Kidney capillary endothelial cell (primary cell): ENCODE measurements around the gene RASGEF1B.
A peak's percentile ranks its signal among the peaks of the same experiment; 100 is the strongest.
"Not testable (repeated sequence)": the region's sequence is repeated elsewhere in the genome, so short reads cannot be mapped to it uniquely, and the experiment has no call there.

ENCODE experiments used
- DNase-seq: peaks from one replicate; pipeline ENCODE4 v3.0.0-alpha.2; 2018; ENCODE audit warnings: low spot score

RASGEF1B gene

GRCh38 chr4:81429031-81429430, 42.7 kb downstream of the RASGEF1B start:
- DNase-seq = no peak

GRCh38 chr4:81428002-81428401, 43.7 kb downstream of the RASGEF1B start:
- no peak for DNase-seq

- DNase-seq = peak; percentile 36
Measured at GRCh38 chr4:81427344-81427821, 44.3 kb downstream of the RASGEF1B start.

- DNase-seq = no peak
Measured at GRCh38 chr4:81426770-81427289, 44.9 kb downstream of the RASGEF1B start.

GRCh38 chr4:81424816-81425755, 46.6 kb downstream of the RASGEF1B start:
- no peak for DNase-seq

GRCh38 chr4:81424336-81424735, 47.4 kb downstream of the RASGEF1B start:
- DNase-seq = no peak

GRCh38 chr4:81422595-81422994, 49.1 kb downstream of the RASGEF1B start:
- DNase-seq = no peak

- no peak for DNase-seq
Measured at GRCh38 chr4:81421346-81422218, 50.1 kb downstream of the RASGEF1B start.

- no peak for DNase-seq
Measured at GRCh38 chr4:81418572-81418971, 53.1 kb downstream of the RASGEF1B start.

- DNase-seq = no peak
Measured at GRCh38 chr4:81412946-81413495, 58.7 kb downstream of the RASGEF1B start.

- DNase-seq = no peak
Measured at GRCh38 chr4:81410680-81411079, 61.0 kb downstream of the RASGEF1B start.

GRCh38 chr4:81409836-81410235, 61.9 kb downstream of the RASGEF1B start:
- DNase-seq = no peak

- DNase-seq = no peak
Measured at GRCh38 chr4:81408341-81408740, 63.4 kb downstream of the RASGEF1B start.

- DNase-seq = no peak
Measured at GRCh38 chr4:81407726-81408125, 64.0 kb downstream of the RASGEF1B start.

- not testable (repeated sequence) for DNase-seq
Measured at GRCh38 chr4:81406481-81406880, 65.2 kb downstream of the RASGEF1B start.

GRCh38 chr4:81405900-81406401, 65.8 kb downstream of the RASGEF1B start:
- peak; percentile 82 for DNase-seq

- DNase-seq = no peak
Measured at GRCh38 chr4:81404741-81405140, 67.0 kb downstream of the RASGEF1B start.

GRCh38 chr4:81404294-81404693, 67.4 kb downstream of the RASGEF1B start:
- no peak for DNase-seq

- DNase-seq = no peak
Measured at GRCh38 chr4:81399306-81400086, 72.2 kb downstream of the RASGEF1B start.

GRCh38 chr4:81398379-81398778, 73.3 kb downstream of the RASGEF1B start:
- no peak for DNase-seq

GRCh38 chr4:81397635-81398034, 74.1 kb downstream of the RASGEF1B start:
- no peak for DNase-seq
